CD4-positive, alpha-beta T cell treated with Interleukin-10 for 1 hour (primary cell): Measurements from ENCODE around the gene EHMT1.
"Not testable (repeated sequence)": the region's sequence is repeated elsewhere in the genome, so short reads cannot be mapped to it uniquely, and the experiment has no call there.

ENCODE experiments used
- DNase-seq: peaks from one replicate; pipeline ENCODE4 v3.0.0-alpha.2; 2020

The EHMT1 gene

GRCh38 chr9:137836151-137836830 lies 217.5 kb downstream of the EHMT1 start:
- DNase-seq, result no peak

GRCh38 chr9:137836831-137837241 lies 218.0 kb downstream of the EHMT1 start:
- no peak for DNase-seq

GRCh38 chr9:137837345-137838278 lies 218.8 kb downstream of the EHMT1 start:
- DNase-seq, result no peak

- DNase-seq, result no peak
Observed at GRCh38 chr9:137838576-137838975, 219.8 kb downstream of the EHMT1 start.

- no peak for DNase-seq
Observed at GRCh38 chr9:137843355-137843754, 224.6 kb downstream of the EHMT1 start.

- no peak for DNase-seq
Observed at GRCh38 chr9:137851516-137852267, 232.9 kb downstream of the EHMT1 start.

- no peak for DNase-seq
Observed at GRCh38 chr9:137853392-137853995, 234.7 kb downstream of the EHMT1 start.

GRCh38 chr9:137860361-137860760 lies 241.6 kb downstream of the EHMT1 start:
- no peak for DNase-seq

- DNase-seq, result no peak
Observed at GRCh38 chr9:137865581-137866145, 246.9 kb downstream of the EHMT1 start.

GRCh38 chr9:137866226-137867141 lies 247.7 kb downstream of the EHMT1 start:
- no peak for DNase-seq

GRCh38 chr9:137870432-137870831 lies 251.6 kb downstream of the EHMT1 start:
- DNase-seq, result no peak

- no peak for DNase-seq
Observed at GRCh38 chr9:137872296-137872695, 253.5 kb downstream of the EHMT1 start.

- no peak for DNase-seq
Observed at GRCh38 chr9:137873408-137873807, 254.6 kb downstream of the EHMT1 start.

GRCh38 chr9:137873858-137874362 lies 255.1 kb downstream of the EHMT1 start:
- DNase-seq, result no peak

- DNase-seq, result no peak
Observed at GRCh38 chr9:137875354-137875753, 256.5 kb downstream of the EHMT1 start.

GRCh38 chr9:137875846-137876245 lies 257.0 kb downstream of the EHMT1 start:
- no peak for DNase-seq

GRCh38 chr9:137876269-137876668 lies 257.5 kb downstream of the EHMT1 start:
- no peak for DNase-seq

- no peak for DNase-seq
Observed at GRCh38 chr9:137876781-137877386, 258.1 kb downstream of the EHMT1 start.

GRCh38 chr9:137877506-137878122 lies 258.8 kb downstream of the EHMT1 start, which contains the start of gene CACNA1B:
TSS of gene CACNA1B (plus strand) at chr9:137877782. CDS start at chr9:137877934, 152 bp downstream.
- not testable (repeated sequence) for DNase-seq
